Activated T-helper 1 cell treated with anti-CD3 and anti-CD28 coated beads, Interleukin-12 subunit alpha, Interleukin-12 subunit beta, Interleukin-2, Interleukin-4 antibody, amounts not matched to agents 30 ng/mL and 10 ng/mL and 1 ng/mL, durations not matched to agents 14 hours and 24 hours and 36 hours (primary cell): Measurements from ENCODE around the gene PCBP2. TPM values are rescaled to one million over a fixed set of nuclear protein-coding genes. Genes with fewer than 3 reads are reported as not detected.

ENCODE experiments used
- DNase-seq: peaks from one replicate; pipeline ENCODE4 v3.0.0; 2021; ENCODE audit warnings: low spot score
- H3K27ac Mint-ChIP-seq: one replicate; pipeline ENCODE4 v1.8.0; 2021; ENCODE audit warnings: mild to moderate bottlenecking, mixed read lengths
- H3K27me3 Mint-ChIP-seq: one replicate; pipeline ENCODE4 v1.8.0; 2022; ENCODE audit warnings: mild to moderate bottlenecking, moderate library complexity, mixed read lengths; ENCODE audit not compliant: insufficient read depth
- H3K36me3 Mint-ChIP-seq: one replicate; pipeline ENCODE4 v1.8.0; 2021; ENCODE audit warnings: low read depth, mixed read lengths
- H3K4me1 Mint-ChIP-seq: one replicate; pipeline ENCODE4 v1.8.0; 2021; ENCODE audit warnings: low read depth, mixed read lengths
- H3K4me3 Mint-ChIP-seq: one replicate; pipeline ENCODE4 v1.8.0; 2021; ENCODE audit warnings: mild to moderate bottlenecking, moderate library complexity, mixed read lengths
- H3K9me3 Mint-ChIP-seq: one replicate; pipeline ENCODE4 v1.8.0; 2021; ENCODE audit warnings: mixed read lengths
- intact Hi-C: fragments of 100-400 bp; cut with micrococcal nuclease; formaldehyde crosslinking; loops from one replicate; pipeline ENCODE4 v1.15.1; 2024
- total RNA-seq: library from RNA; stranded (reverse); gene quantifications from 2 replicates; pipeline ENCODE4 v1.2.3, GENCODE V29; 2022

PCBP2 gene
- total RNA-seq, 1 donor from 2014 or later: 865 TPM

DNA sequence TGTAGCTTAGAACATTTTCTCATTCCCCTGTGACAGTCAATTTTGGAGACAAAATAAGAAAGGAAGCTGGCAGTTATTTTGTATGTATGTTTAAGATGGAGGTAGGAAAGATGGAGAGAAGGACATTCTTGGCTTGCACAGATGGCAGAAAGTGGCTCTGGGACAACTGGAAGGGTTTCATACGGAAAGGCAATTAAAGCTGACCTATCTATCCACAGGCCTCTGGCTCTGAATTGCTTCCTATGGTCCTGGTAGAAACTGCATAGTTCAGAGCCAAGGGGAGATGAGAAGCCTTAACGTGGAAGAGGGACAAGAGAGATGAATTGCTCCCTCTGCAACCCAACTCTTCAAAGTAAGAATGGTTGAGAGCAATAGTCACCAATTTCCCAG is 63.4 kb downstream of the PCBP2 start:
- Mint-ChIP-seq H3K4me3 (no peak overlapping the region), H3K27ac (no peak overlapping the region), H3K36me3 (peaks cover 19% of the 10 kb centered on the region), H3K9me3 (no peaks in the 10 kb centered on the region), H3K4me1 (no peaks in the 10 kb centered on the region), H3K27me3 (no peaks in the 10 kb centered on the region)
- no peak for DNase-seq
- intact Hi-C loops: no loop called here

DNA sequence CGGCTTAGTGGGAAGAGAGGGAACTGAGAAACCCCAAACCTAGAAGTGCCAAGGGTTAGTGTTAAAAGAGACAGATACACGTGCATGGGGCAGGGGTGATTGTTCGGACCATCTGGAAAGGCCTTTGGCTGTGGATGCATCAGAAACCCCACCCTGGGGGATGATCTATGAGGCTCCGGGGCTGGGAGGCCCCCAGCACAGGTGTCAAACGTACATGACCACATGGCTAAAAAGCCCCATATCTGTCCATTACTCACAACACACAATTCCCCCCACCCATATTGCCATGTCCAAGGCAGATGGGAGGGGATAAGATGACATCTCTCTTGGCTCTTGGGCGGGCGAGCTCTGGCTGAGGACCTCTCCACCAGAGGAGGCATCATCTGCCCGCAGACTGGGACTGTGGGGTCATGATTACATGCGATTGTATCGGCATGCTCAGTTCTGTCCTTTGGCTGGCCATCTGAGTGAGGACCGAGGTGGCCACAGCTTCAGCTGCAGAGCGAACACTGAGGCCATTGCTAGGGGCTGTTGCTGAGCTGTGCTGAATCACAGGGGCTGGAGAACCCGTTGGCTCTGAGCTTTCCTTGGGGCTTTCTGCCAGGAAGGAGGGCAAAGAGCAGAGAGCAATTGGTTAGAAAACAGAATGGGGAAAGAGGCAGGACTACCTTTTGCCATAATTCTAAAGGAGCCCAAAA is 65.0 kb downstream of the PCBP2 start:
- no peak overlapping the region for H3K27ac Mint-ChIP-seq
- H3K9me3 Mint-ChIP-seq: no peaks in the 10 kb centered on the region
- H3K27me3 Mint-ChIP-seq: no peaks in the 10 kb centered on the region
- H3K36me3 Mint-ChIP-seq: peaks cover 26% of the 10 kb centered on the region
- no peak for DNase-seq
- intact Hi-C loops: no loop called here
- H3K4me1 Mint-ChIP-seq: no peaks in the 10 kb centered on the region
- H3K4me3 Mint-ChIP-seq: no peak overlapping the region

DNA sequence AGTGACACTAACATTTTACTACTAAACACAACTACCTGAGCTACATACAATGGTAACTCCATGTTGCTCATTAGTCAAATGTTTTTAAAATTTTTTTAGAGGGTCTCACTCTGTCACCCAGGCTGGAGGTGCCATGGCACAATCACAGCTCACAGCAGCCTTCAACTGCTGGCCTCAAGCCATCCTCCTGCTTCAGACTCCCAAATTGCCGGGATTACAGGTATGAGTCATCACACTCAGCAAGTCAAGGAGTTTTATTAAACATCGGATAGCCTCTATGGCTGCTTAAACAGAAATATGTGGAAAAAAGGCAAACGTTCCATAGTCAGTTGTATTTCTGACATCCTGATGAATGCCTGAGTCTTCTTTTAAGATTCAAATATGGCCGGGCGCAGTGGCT is 66.5 kb downstream of the PCBP2 start:
- Mint-ChIP-seq H3K4me1 (no peaks in the 10 kb centered on the region), H3K36me3 (peaks cover 30% of the 10 kb centered on the region), H3K9me3 (no peaks in the 10 kb centered on the region), H3K27ac (no peak overlapping the region), H3K4me3 (no peak overlapping the region), H3K27me3 (no peaks in the 10 kb centered on the region)
- intact Hi-C loops: no loop called here
- no peak for DNase-seq

DNA sequence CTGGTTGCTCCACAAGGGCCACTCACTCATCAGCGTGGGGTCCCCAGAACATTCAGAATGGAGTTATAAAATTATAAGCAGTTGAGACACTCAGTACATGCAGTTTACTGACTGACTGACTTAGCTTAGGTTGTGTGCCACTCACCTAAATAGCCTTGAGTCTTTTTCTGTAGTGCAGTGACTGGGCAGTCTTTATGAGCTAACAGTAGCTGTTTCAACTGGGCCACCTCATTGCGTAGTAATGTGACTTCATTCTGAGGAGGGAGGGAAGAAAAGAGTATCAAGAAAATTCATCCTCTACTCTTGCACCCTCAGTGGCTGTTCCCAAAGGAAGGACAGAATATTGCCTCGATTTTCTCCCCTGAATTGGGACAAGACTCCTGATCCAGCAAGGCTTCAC is 71.2 kb downstream of the PCBP2 start:
- Mint-ChIP-seq H3K36me3 (peaks cover 16% of the 10 kb centered on the region), H3K4me1 (no peaks in the 10 kb centered on the region), H3K9me3 (no peaks in the 10 kb centered on the region), H3K27ac (no peak overlapping the region), H3K4me3 (no peak overlapping the region), H3K27me3 (no peaks in the 10 kb centered on the region)
- intact Hi-C loops: no loop called here
- no peak for DNase-seq

DNA sequence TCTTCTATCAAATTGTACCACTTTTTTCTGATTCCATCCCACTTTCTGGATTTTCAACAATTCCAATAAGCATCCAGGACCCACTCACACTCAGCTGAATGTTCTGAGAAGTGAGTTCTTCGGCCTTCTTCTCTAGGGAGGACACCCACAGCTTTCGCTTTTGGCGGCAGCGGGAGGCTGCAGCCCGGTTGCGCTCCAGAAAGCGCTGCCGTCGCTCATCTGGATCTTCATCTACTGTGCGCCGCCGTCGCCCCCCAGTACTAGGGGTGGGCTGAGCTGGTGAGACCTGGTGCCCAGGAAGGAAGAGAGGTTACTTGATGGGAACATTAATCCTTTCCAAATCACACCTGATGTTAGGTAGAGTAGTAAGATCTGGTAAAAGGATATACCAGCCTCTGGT is 72.6 kb downstream of the PCBP2 start:
- Mint-ChIP-seq H3K4me1 (no peaks in the 10 kb centered on the region), H3K27me3 (no peaks in the 10 kb centered on the region), H3K36me3 (peaks cover 16% of the 10 kb centered on the region), H3K4me3 (no peak overlapping the region), H3K27ac (no peak overlapping the region), H3K9me3 (no peaks in the 10 kb centered on the region)
- no peak for DNase-seq
- intact Hi-C loops: no loop called here

DNA sequence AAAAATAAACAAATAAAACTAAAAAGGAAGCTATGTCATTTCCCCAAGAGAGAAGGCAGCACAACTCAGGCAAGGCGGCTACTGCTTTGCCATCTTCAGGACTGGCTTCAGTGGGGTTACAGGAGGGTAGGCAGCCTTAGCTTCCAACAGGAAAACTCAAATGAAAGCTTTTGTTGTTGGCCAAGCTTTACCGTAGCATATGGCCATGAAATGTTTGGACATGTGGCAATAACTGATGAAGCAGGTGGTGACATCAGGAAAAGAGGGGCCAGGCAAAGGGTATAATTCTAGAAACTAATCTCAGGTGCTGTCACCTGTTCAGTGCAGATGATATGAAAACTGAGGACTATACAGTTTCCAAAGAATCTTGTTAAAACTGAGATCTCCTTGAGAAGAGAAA is 78.2 kb downstream of the PCBP2 start:
- intact Hi-C loops: no loop called here
- Mint-ChIP-seq H3K9me3 (no peaks in the 10 kb centered on the region), H3K27me3 (no peaks in the 10 kb centered on the region), H3K27ac (no peak overlapping the region), H3K36me3 (peaks cover 28% of the 10 kb centered on the region), H3K4me1 (no peaks in the 10 kb centered on the region), H3K4me3 (no peak overlapping the region)
- DNase-seq: no peak

Other genes with a start within 250 kb of the PCBP2 start
- gene ITGB7, start 244.9 kb upstream of the PCBP2 start, total RNA-seq: 258 and 266 TPM in 2 replicates
- 58.6 and 61.6 TPM in 2 replicates for gene RARG, start 219.9 kb upstream of the PCBP2 start, total RNA-seq
- 61.2 and 68.4 TPM in 2 replicates for gene ESPL1, start 183.8 kb upstream of the PCBP2 start, total RNA-seq
- 344 and 350 TPM in 2 replicates for gene PFDN5, start 156.6 kb upstream of the PCBP2 start, total RNA-seq
- gene MYG1, start 152.4 kb upstream of the PCBP2 start, total RNA-seq: 107 and 111 TPM in 2 replicates
- gene AAAS, start 130.5 kb upstream of the PCBP2 start, total RNA-seq: 81.4 and 85.7 TPM in 2 replicates
- not detected in 2 replicates for gene SP7, start 115.7 kb upstream of the PCBP2 start, total RNA-seq
- 65.6 and 66.0 TPM in 2 replicates for gene SP1, start 71.9 kb upstream of the PCBP2 start, total RNA-seq
- not detected in 2 replicates for gene AMHR2, start 28.2 kb upstream of the PCBP2 start, total RNA-seq
- gene PRR13, start 10.4 kb upstream of the PCBP2 start, total RNA-seq: 206 and 219 TPM in 2 replicates
- 15.7 and 18.4 TPM in 2 replicates for gene MAP3K12, start 47.4 kb downstream of the PCBP2 start, total RNA-seq
- 47.7 and 48.2 TPM in 2 replicates for gene TARBP2, start 49.2 kb downstream of the PCBP2 start, total RNA-seq
- 0.44 TPM in 1 of 2 replicates, not detected in the other for gene NPFF, start 55.4 kb downstream of the PCBP2 start, total RNA-seq
- gene ATF7, start 174.3 kb downstream of the PCBP2 start, total RNA-seq: 21.5 and 25.9 TPM in 2 replicates
- 363 and 383 TPM in 2 replicates for gene ATP5MC2, start 224.0 kb downstream of the PCBP2 start, total RNA-seq